GM12872 (cell line): ENCODE data around the gene ANGPTL2.

ENCODE experiments used
- CTCF ChIP-seq: IDR thresholded peaks from 3 replicates; pipeline ENCODE4 v1.5.1; 2011; ENCODE audit warnings: low read depth, mild to moderate bottlenecking, low read length, moderate library complexity; ENCODE audit not compliant: insufficient read depth

Gene ANGPTL2

GRCh38 chr9:127131871-127132270 is 9.4 kb upstream of the ANGPTL2 start:
- no peak for TF ChIP-seq CTCF

- TF ChIP-seq CTCF, result no peak
These were observed 8.5 kb upstream of the ANGPTL2 start for GRCh38 chr9:127130661-127131538.

DNA sequence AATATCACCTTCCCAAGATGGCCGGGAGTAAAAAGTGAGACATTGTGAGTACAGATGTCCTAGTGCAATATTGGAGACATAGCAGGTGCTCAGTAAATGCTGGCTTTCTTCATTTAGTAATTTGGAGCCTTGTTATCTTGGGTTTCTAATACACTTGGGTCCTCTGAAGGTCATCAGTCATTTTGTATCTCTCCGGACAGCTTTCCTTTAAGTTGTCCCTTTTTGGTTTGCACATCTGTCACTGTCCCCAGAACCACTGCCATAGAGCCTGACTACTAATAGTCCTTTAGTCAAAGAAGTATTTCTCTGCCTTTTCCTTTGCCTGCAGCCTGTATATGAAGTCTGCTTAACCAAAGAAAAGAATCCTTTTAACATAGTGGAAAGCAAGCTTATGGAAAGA is 7.8 kb upstream of the ANGPTL2 start:
- TF ChIP-seq CTCF, result no peak

DNA sequence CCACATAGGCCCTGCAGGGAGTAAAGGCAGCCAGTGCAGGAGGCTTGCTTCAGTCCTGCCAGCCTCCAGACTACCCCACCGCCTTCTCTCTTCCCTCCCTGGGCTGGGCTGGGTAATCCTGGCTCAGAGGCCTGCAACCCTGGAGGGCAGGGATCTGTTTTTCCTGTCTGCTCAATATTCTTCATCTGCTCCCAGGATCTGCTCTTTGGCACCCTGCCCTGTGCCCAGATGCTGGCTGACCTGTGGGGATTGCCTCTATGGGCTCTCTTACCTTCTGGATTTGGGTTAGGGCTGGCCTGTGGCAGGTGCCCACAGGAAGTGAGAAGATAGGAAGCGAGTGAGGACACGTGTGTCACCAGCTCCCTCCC is 7.3 kb upstream of the ANGPTL2 start:
- TF ChIP-seq CTCF, result no peak

DNA sequence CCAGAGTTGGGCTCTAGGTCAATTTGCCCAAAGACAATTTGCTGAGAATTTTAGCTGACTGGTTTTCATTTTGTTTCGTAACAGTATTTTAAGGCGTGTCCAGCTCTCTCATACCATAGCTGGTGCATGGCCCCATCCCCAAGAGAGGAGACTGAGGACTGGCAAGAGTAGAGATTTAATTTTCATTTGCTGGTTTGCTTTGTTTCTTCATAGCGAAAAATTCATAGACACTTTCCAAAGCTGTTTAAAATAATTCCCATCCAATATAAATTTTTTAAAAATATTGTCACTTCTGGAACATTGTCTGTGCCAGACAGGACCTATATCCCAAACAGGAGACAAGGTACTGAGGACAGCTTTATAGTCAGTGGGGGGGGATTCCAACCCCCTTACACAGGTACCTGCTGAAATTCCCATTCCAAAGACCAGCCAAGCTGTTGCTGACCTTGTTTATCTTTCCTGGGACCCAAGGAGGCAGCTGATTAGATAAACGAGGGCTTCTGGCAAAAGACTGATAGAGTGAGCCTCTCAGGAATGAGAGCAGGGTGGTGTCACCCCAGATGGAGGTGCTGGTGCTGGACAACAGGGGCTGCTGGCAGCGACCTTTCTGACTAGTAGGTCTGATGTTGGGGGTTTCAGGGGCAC is 6.8 kb upstream of the ANGPTL2 start:
- no peak for TF ChIP-seq CTCF

- no peak for TF ChIP-seq CTCF
These were observed 6.1 kb upstream of the ANGPTL2 start for GRCh38 chr9:127128341-127129072.

DNA sequence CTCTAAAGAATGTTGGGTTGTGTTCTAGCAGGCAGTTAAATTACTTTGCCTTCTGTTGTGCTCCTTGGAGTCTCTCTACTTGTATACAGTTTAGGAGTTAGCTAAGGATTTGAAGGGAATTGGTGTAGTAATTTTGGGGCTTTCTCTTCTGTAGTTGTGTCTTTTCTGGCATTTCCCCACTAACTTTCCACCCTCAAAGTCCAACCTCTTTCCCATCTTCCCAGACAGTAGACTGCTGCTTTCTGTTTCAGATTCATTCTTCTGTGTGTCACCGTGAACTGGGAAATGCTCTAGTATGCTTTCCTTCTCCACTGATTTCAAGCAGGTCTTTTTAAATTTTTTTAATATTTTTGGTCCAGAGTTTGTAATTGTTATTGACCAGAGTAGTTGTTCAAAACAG is 4.5 kb upstream of the ANGPTL2 start:
- no peak for TF ChIP-seq CTCF
